ENCODE results near the gene RAB43.

The RAB43 gene

GRCh38 chr3:129081503-129081902 is 40.1 kb downstream of the RAB43 start:
- no peak for TF ChIP-seq POLR2AphosphoS5 (IDR thresholded peaks at IDR 0.05; ENCODE audit: low read depth)
- no peak for TF ChIP-seq SPI1 (IDR thresholded peaks at IDR 0.05; ENCODE audit: borderline replicate concordance, low read depth)
- TF ChIP-seq REST (IDR thresholded peaks at IDR 0.05; ENCODE audit: insufficient replicate concordance, low read depth): no peak
- TF ChIP-seq CTCF (IDR thresholded peaks at IDR 0.05; ENCODE audit: insufficient read depth, low read length): no peak
- no peak for TF ChIP-seq GABPA (IDR thresholded peaks at IDR 0.05; ENCODE audit: low read depth)
- DNase-seq (ENCODE audit: low read depth in 1 of 2, low spot score in 1 of 2): no peak
- H3K27ac ChIP-seq (replicated peaks): no peak overlapping the region
- no peak overlapping the region for H3K4me3 ChIP-seq (replicated peaks; ENCODE audit: insufficient read depth, low read length)
- no peaks in the 10 kb centered on the region for H3K27me3 ChIP-seq (ENCODE audit: insufficient read depth, poor library complexity, severe bottlenecking)

GRCh38 chr3:129078510-129078909 is 43.1 kb downstream of the RAB43 start:
- DNase-seq (ENCODE audit: low read depth in 1 of 2, low spot score in 1 of 2): no peak
- TF ChIP-seq POLR2AphosphoS5 (IDR thresholded peaks at IDR 0.05; ENCODE audit: low read depth) (no peak), GABPA (IDR thresholded peaks at IDR 0.05; ENCODE audit: low read depth) (no peak), REST (IDR thresholded peaks at IDR 0.05; ENCODE audit: insufficient replicate concordance, low read depth) (no peak), CTCF (IDR thresholded peaks at IDR 0.05; ENCODE audit: insufficient read depth, low read length) (no peak)
- no peak overlapping the region for H3K27ac ChIP-seq (replicated peaks)
- no peak overlapping the region for H3K4me3 ChIP-seq (replicated peaks; ENCODE audit: insufficient read depth, low read length)
- no peaks in the 10 kb centered on the region for H3K27me3 ChIP-seq (ENCODE audit: insufficient read depth, poor library complexity, severe bottlenecking)

- Histone ChIP-seq H3K4me3 (replicated peaks; ENCODE audit: insufficient read depth, low read length) (no peak overlapping the region), H3K27ac (replicated peaks) (no peak overlapping the region), H3K27me3 (ENCODE audit: insufficient read depth, poor library complexity, severe bottlenecking) (no peaks in the 10 kb centered on the region)
- TF ChIP-seq POLR2AphosphoS5 (IDR thresholded peaks at IDR 0.05; ENCODE audit: low read depth) (no peak), REST (IDR thresholded peaks at IDR 0.05; ENCODE audit: insufficient replicate concordance, low read depth) (no peak), GABPA (IDR thresholded peaks at IDR 0.05; ENCODE audit: low read depth) (no peak), CTCF (IDR thresholded peaks at IDR 0.05; ENCODE audit: insufficient read depth, low read length) (no peak), SPI1 (IDR thresholded peaks at IDR 0.05; ENCODE audit: borderline replicate concordance, low read depth) (no peak)
- no peak for DNase-seq (ENCODE audit: low read depth in 1 of 2, low spot score in 1 of 2)
Measured at GRCh38 chr3:129077222-129077621, 44.4 kb downstream of the RAB43 start.
